ENCODE data around the gene COPS3.

The COPS3 gene

DNA sequence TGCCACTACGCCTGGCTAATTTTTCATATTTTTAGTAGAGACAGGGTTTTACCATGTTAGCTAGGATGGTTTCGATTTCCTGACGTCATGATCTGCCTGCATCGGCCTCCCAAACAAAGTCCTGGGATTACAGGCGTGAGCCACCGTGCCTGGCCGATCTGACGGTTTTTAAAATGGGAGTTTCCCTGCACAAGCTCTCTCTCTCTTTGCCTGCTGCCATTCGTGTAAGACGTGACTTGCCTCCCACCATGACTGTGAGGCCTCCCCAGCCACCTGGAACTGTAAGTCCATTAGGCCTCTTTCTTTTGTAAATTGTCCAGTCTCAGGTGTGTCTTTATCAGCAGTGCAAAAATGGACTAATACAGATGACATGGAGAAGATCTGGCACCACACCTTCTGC, 39.4 kb downstream of the COPS3 start:
- no peak for DNase-seq

- peak in 1 of 4 experiments; percentile 5 for DNase-seq
Measured at GRCh38 chr17:17239832-17240231, 41.2 kb downstream of the COPS3 start.

- peak; percentile 95 to 98 (median 96) for DNase-seq
Measured at GRCh38 chr17:17237026-17237799, 43.8 kb downstream of the COPS3 start, which contains the start of gene FLCN. Gene FLCN (minus strand): TSS chr17:17237168. CDS start chr17:17228137, 9,031 bp downstream.

- peak; percentile 12 to 36 (median 26) for DNase-seq
Measured at GRCh38 chr17:17236295-17237025, 44.6 kb downstream of the COPS3 start.

DNA sequence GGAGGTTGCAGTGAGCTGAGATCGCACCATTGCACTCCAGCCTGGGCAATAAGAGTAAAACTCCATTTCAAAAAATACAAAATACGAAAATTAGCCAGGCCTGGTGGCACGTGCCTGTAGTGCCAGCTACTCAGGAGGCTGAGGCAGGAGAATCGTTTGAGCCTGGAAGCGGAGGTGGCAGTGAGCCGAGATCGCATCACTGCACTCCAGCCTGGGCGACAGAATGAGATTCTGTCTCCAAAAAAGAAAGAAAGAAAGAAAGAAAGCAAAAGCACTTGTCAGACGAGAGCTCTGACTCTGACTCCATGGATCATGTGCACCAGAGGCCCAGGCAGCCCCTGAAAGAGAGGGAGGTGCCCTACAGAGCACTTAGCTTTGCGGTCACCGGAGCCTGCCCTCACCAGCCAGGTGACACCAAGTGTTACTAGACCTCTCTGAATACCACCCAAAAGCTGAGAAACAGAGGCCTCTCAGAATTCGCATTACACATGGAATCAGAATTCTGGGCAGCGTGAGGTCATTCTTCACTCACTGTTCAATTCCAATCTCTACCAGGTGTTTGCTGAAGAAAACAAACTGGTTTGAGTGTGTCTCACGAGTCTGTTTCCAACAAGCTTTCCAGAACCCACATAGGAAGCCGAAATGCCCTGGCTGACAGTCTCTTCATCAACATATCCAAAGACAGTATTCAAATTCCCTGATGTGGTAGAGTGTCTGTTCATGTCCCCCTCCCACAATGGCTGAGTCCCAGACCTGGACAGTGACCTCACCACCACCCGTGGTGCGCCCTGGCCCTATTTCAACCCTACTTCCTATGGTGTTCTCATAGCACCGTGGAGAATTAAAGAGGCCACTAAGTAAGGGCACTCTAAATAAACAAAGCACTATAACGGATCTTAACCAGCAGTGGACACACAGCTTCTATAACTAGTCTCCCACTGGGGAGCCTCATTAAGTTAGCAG, 45.6 kb downstream of the COPS3 start:
- peak; percentile 39 to 60 (median 48) for DNase-seq

GRCh38 chr17:17232303-17232621, 48.8 kb downstream of the COPS3 start:
- no peak for DNase-seq

GRCh38 chr17:17231621-17232302, 49.3 kb downstream of the COPS3 start:
- DNase-seq = no peak

DNA sequence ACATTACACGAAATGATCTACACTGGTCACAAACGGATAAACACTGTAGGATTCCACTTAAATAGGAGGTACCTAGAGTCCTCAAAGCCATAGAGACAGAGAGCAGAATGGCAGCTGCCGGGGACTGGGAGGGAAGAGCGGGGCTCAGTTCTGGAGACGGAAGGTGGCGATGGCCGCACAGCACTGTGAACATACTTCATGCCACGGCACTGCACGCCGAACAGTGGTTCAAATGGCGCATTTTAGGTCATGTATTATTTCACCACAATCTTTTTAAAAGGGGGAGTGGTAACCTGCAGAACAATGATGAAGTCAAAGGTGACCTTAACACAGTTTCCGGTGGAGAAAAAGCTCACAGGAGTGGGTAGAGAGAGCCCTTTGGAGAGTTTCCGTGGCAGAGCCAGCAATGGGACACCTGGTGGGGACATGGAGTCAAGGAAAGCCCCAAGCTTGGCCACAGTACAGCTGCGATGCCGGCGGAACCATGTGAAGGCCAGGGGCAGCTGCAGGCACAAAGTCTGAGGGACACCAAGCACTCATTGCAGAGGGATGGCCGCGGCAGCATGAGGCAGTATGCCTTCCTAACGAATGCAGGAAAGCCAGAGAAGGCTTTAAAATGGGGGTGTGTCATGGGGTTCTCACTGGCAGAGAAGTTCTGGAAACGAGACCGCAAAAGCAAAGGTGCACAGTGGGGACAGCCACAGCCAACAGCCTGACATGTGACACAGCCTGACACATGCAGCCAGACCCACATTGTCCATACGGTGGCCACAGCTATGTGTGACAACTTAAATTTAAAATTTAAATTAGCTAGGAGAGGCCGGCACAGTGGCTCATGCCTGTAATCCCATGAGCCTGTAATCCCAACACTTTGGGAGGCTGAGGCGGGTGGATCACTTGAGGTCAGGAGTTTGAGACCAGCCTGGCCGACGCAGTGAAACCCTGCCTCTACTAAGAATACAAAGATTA, 51.3 kb downstream of the COPS3 start:
- DNase-seq = no peak

DNA sequence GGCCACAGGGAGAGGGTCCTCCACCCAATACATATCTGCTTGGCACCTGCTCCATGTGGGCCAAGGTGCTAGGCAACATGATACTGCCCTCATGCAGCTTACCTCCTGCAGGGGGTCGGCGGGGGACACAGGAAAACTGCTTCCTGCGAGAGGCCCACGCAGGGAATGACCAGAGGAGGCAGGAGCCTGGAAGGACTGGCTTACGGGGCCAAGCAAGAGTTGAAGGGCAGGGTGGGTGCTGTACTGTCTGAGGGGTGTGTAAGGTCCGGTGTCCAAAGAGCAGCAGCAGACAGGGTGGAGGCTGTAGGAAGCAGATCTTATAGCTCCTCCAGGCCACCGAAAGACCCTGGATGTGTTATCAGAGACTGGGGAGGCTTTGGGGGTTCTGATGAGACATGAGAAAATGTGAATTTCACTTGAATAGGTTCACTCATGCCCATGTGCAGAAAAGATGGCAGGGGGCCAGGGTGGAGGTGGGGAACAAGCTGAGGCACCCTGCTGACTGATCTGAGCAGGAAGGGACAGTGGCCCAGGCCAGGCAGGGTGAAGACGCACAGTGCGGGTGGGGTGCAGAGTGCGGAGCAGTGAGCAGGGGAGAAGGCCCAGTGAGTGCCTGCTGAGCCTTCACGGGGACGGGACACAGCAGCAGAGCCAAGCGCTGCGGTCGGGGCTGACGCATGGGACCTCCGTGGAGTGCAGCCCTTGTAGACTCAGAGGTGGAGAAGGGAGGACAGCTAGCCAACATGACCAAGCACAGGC, 52.3 kb downstream of the COPS3 start:
- no peak for DNase-seq

DNA sequence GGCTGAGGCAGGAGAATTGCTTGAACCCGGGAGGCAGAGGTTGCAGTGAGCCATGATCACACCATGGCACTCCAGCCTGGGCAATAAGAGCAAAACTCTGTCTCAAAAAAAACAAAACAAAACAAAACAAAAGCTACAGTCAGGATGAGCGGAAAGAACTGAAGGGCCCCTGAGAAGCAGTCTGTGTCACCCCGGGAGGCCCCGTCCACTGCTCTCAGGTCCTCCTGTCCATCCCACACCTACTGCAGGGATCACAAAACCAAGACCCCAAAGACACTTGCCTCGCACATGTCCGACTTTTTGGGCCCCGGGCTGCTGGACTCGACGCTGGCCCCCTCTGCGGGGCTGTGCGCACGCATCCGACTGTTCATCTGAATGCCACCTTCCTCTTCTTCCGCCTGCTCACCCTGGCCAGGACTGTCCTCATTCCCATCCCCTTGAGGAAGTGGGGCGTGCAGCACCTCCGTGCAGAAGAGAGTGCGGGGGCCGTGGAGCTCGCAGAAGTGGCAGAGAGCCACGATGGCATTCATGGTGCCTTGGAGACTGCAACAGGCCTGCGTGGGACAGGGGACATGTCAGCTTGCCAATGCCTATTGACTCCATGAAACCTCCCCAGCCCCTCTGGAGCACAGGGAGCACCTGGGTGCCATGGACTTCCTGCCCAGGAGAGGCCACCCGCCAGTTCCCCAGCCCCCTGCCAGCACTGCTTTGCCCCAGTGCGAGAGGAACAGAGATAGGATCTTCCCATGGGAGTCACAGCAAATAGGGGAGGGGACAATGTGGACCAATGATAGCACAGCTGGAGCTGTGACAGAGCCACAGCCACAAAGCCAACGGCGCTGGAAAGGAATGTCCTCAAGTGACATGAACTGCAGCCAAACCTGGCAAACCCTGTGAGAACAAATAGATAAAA, 53.2 kb downstream of the COPS3 start:
- no peak for DNase-seq

GRCh38 chr17:17226451-17227265, 54.4 kb downstream of the COPS3 start:
- no peak for DNase-seq

DNA sequence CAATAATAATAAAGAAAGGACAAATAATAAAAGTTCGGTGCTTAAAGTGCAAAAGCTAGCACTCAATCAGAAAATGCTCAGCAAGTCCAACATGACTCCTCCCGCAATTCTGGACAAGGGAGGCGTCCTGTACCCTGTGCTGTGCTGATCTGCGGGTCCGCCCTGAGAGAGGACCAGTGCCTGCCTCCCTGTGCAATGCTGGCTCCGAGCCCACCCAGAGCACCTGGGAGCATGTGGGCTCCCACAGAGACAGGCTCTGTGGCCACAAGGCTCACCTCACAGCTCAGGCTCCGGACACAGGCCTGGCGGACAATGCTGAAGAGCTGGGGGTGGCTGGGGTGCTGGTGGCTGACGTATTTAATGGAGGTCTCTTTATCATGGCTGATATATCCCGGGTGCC, 55.1 kb downstream of the COPS3 start:
- no peak for DNase-seq

- DNase-seq = no peak
Measured at GRCh38 chr17:17224137-17224536, 56.9 kb downstream of the COPS3 start.

DNA sequence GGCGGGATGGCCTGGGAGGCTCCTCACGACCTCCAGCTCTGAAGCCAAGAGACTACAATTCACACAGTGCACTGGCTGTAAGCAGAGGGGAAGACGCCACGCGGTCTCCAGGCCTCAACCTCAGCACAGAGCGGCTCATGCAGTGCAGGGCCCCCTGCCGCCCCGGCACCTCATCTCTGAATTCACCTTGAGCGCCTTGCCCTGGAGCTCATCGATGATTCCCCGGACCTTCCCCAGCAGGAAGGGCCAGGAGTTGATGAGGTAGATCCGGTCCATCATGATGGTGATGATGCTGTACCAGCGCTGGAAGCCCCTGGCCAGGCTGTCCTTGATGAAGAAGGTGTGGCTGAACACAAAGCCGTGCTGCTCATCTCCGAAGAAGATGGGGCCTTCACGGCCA, 57.3 kb downstream of the COPS3 start:
- no peak for DNase-seq

- no peak for DNase-seq
Measured at GRCh38 chr17:17221329-17221728, 59.7 kb downstream of the COPS3 start.

DNA sequence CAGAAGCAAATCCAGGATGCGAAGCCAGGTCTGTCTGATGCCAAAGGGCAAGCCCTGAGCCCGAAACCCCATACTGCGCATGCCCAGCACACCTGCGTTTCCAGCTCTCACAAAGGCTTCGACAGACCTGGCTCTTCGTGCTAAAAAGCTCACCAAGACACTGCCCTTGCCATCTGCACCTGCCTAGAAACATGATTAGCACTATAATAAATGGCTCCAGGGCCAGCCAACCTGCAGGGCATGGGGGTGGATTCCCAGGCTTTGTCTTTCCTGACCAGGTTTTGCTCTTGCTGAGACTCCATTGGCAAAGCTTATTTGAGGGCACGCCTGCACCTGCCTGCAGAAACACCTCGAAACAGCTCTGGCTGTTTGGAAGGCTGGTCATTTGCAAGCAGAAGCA, 60.5 kb downstream of the COPS3 start:
- no peak for DNase-seq

GRCh38 chr17:17217995-17218394, 63.1 kb downstream of the COPS3 start:
- no peak for DNase-seq

GRCh38 chr17:17216776-17217175, 64.3 kb downstream of the COPS3 start:
- DNase-seq = no peak
